Head of caudate nucleus (tissue), 42 donors: ENCODE results near the gene CLEC1B.
"Not testable (repeated sequence)": the region's sequence is repeated elsewhere in the genome, so short reads cannot be mapped to it uniquely, and the experiment has no call there.

ENCODE experiments used
- DNase-seq, 42 donors: peaks; one replicate each; pipeline versions ENCODE4 v3.0.0 to v3.0.0-alpha.2; 2020 to 2021; ENCODE audit warnings: mixed read lengths in 7 of 42
- intact Hi-C: fragments of 100-400 bp; cut with DNase I; formaldehyde crosslinking; loops from one replicate; pipeline ENCODE4 v1.15.0; 2022

CLEC1B gene

DNA sequence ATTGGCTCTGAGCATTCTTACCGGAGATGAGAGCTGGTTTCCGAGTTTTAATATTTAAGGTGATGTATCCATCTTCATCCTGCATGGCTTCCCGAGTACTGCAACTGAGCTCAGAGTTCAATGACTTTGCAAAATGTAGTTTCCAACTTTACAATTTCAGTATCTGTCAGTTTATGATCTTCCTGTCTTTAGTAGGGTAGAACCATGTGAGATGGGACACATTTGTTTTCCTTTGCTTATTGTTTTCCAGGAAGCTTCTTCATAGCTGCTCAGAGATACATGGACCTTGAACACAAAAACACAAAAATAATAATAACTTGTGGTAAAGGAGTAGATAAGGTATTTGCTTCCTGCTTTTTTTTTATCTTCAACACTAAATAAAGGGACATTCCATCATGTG is at the start of gene CLEC1B:
CLEC1B (minus strand) TSS at position 106 of the 400 bp plus-strand sequence; CDS start at position 85, 21 bp downstream.
- no peak for DNase-seq
- intact Hi-C loops, result no loop called here

- intact Hi-C loops, result loop anchor here (10.0 kb wide), 1 partner anchor 96 kb away; no protein-coding TSS in a partner anchor
- DNase-seq, result peak in 3 of 42 donors; percentile 6 to 15 (median 12)
Observed at GRCh38 chr12:10048526-10048925, 49.6 kb upstream of the CLEC1B start.

DNA sequence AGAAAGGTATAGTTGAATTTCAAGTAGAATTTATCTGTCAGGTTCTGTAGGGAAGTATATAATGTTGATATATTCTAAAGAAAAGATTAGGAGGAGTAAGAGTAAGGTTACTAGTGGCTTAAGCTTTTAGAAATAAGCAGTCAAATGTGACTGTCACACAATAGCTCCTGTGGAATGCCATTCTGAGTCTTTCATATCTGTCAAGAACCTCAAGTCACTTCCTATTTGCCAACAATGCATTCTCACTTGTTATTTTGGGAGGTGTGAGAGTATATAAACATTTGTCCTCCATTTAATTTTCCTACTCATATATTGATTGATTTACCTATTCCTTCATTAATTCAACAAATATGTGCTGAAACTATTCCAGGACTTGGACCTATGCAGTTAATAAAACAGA is 43.2 kb upstream of the CLEC1B start:
- intact Hi-C loops, result loop anchor here (10.0 kb wide), 1 partner anchor 103 kb away; no protein-coding TSS in a partner anchor
- no peak for DNase-seq

- DNase-seq, result no peak
Observed at GRCh38 chr12:10033783-10034545, 35.0 kb upstream of the CLEC1B start.

GRCh38 chr12:10031771-10032175 is 32.9 kb upstream of the CLEC1B start:
- no peak for DNase-seq
- intact Hi-C loops, result no loop called here

More at GRCh38 chr12:10033783-10034545, 35.0 kb upstream of the CLEC1B start:
- intact Hi-C loops, result no loop called here

- no peak for DNase-seq
- intact Hi-C loops, result no loop called here
Observed at GRCh38 chr12:10031321-10031720, 32.4 kb upstream of the CLEC1B start.

DNA sequence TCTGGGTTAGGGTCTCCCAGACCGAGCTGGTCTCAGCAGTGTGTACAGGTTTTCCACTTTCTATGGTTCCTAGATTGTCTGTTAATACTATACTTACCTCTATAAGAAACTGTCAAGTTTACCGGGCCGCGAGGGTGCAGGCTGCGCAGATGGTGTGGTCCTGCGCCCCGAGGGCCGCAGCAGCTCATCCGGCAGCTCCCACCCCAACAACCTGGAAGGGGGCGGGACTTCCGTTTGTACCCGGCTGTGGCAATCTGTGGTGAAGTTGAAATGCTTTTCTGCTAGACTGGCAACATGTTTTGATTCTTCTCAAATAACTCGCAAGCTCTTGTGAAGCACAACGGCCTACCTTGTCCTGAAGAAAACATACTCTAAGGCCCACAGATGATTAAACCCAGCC is 31.5 kb upstream of the CLEC1B start, which contains the start of gene CLEC9A:
CLEC9A (plus strand) TSS at position 237 of the 400 bp plus-strand sequence. CDS start 22,006 bp downstream, outside the sequence.
- intact Hi-C loops, result no loop called here
- DNase-seq, result no peak

- DNase-seq, result peak in 4 of 42 donors; percentile 9 to 48 (median 15)
- intact Hi-C loops, result no loop called here
Observed at GRCh38 chr12:10027721-10028120, 28.8 kb upstream of the CLEC1B start.

DNA sequence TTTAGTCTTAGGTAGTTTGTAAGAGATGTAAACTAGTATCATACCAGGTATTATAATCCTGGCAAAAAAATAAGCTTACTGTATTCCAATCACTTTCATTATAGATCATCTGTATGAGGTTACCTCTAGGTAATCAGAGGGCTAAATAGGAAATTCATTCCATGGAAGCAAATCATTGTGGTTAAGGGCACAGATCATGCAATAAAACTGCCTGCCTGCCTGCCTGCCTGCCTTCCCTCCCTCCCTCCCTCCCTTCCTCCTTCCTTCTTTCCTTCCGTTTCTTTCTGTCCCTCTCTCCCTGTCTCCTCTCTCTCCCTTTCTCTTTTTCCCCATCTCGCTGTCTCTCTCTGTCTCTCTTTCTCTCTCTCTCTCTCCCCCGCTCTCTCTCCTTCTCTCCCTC is 28.4 kb upstream of the CLEC1B start:
- intact Hi-C loops, result no loop called here
- no peak for DNase-seq

DNA sequence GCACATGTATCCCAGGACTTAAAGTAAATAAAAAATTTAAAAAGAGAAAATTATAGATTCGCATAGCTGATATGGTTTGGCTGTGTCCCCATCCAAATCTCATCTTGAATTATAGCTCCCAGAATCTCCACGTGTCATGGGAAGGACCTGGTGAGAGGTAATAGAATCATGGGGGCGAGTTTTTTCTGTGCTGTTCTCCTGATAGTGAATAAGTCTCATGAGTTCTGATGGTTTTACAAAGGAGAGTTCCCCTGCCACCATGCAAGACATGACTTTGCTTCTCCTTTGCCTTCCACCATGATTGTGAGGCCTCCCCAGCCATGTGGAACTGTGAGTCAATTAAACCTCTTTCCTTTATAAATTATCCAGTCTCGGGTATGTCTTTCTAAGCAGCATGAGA is 27.7 kb upstream of the CLEC1B start:
- DNase-seq, intact Hi-C loops: not testable (repeated sequence)

DNA sequence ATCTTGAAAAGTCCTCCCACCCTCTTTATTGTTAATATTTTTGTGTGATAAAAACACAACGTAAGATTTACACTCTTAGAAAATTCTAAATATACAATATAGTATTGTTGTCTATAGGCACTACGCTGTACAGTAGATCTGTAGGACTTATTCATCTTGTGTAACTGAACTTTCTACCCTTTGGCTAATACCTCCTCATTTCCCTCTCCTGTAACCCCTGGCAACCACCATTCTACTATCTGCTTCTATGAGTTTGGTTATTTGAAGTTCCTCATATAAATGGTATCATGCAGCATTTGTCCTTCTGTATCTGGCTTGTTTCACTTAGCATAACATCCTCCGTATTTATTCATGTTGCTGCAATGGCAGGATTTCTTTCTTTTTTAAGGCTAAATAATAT is 26.3 kb upstream of the CLEC1B start:
- no peak for DNase-seq
- intact Hi-C loops, result no loop called here

- intact Hi-C loops, result no loop called here
- DNase-seq, result no peak
Observed at GRCh38 chr12:10021342-10021741, 22.4 kb upstream of the CLEC1B start.

DNA sequence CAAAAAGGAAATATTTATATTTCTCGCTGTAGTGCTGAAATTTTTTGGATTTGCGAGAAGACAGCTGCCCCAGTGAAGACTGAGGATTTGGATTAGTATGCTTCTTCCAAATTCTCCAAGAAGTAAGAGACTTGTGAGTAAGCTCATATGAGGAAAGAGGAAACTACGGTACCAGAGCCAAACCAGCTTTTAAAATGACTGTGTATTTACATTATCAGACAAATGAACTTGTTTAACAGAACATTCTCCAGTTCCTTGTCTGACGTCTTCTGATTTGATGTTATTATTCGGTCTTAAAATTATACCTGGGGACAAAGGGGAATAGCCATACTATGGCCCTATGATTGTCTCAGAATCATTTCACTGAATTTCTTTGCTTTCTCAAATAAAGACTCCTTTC is 19.5 kb upstream of the CLEC1B start:
- DNase-seq, result no peak
- intact Hi-C loops, result no loop called here

- intact Hi-C loops, result no loop called here
- peak in 2 of 42 donors; percentile 5 to 15 for DNase-seq
Observed at GRCh38 chr12:10016881-10017280, 18.0 kb upstream of the CLEC1B start.

- no peak for DNase-seq
Observed at GRCh38 chr12:10015450-10015849, 16.5 kb upstream of the CLEC1B start.

DNA sequence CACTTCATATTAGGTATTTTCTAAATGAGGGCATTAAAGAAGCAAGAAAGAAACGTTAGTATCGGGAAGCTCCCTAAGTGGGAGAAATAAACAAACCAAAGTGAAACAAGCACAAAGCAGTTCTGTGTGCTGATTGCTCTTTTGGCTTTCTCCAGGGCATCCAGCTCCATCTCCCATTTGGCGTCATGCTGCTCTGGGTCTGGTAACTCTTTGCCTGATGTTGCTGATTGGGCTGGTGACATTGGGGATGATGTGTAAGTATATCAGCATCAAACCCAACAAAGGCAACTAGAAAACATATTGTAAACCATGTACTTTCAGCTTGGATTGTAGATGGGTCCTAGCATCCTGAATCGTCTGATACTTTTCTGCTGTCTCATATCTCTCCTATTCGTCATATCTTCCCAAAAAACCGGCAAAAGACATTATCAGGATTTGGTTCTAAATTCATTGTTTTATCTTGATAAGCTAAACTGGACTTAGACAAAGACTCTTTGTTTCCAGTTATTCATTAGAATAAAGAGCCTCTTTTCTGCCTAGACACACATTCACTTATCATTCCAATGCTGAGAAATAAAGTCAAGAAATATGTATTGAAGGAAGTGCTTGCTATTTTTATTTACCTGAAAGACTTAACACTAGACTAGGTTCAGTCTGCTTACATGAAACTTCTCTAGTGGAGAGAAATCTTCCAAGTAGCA is 13.9 kb upstream of the CLEC1B start:
- DNase-seq, result peak in 13 of 42 donors; percentile 14 to 56 (median 25)
- intact Hi-C loops, result no loop called here

More at GRCh38 chr12:10015450-10015849, 16.5 kb upstream of the CLEC1B start:
- intact Hi-C loops, result no loop called here

GRCh38 chr12:10001171-10001776 is 2.4 kb upstream of the CLEC1B start:
- intact Hi-C loops, result no loop called here
- DNase-seq, result no peak

DNA sequence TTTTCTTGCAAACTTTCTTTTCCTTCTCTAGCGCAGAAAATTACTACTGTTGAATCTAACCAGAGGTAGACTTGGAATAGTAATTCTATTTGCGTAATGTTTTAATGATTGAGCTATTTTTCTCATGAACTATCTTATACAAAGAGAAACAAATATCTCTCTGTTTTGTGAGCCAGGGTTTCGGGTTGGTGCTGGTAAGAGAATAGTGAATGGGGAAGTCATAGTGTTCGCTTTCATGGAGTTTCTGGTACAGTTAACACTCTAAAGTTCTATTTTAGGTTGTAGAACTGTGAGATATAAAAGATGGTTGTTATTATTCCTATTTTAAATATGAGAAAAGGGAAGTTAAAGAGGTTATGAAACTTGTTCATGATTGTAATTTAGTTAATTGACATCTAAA is 6.6 kb downstream of the CLEC1B start:
- peak in 2 of 42 donors; percentile 8 to 22 for DNase-seq
- intact Hi-C loops, result no loop called here

DNA sequence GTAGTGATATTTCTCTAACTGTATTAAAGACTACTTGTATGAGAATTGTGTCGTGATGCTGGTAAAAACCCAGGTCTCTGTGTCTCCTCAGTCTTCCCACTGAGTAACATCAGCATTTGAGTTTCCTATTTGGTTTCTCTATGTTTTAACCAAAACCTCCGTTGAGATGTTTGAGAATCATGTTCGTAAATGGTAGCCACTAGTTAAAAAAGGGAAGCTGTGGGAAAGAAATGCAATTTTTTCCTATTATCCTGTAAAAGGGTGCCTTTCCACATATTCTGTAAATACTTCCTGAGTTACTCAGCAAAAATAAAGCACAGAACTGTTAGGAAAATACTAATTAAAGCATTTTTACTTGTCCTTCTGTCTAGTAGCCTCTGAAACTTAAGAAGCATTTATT is 7.0 kb downstream of the CLEC1B start:
- intact Hi-C loops, result no loop called here
- DNase-seq, result no peak

GRCh38 chr12:9980126-9980525 is 18.8 kb downstream of the CLEC1B start:
- DNase-seq, result no peak
- intact Hi-C loops, result no loop called here
